Measurements from ENCODE around the gene COL27A1.

- no peak for TF ChIP-seq CTCF (IDR thresholded peaks at IDR 0.05)
- no peak for TF ChIP-seq POLR2AphosphoS5 (IDR thresholded peaks at IDR 0.05)
- no peak for TF ChIP-seq POLR2A (IDR thresholded peaks at IDR 0.05)
These were observed 202.6 kb downstream of the COL27A1 start for GRCh38 chr9:114357911-114358328.
